ENCODE results near the gene CREBL2.

Gene CREBL2

DNA sequence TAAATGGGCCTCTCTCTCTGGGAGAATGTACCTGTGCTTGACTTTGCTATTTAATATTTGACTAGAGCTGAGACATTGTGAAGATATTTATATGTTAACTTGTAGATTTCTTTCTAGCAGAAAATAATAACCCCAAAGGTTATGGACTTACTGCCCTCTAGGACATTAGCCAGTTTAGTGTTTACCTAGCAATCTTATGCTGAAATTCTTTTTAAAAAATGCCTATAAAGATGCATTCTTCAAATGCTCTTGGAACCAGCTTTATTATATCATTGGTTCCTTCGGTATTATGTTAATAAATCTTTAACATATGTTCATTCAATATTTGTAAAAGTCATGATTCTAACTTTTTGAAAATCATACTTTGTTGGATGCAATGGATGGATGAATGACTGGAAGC lies 56.3 kb downstream of the CREBL2 start:
- TF ChIP-seq, protein P1, sequence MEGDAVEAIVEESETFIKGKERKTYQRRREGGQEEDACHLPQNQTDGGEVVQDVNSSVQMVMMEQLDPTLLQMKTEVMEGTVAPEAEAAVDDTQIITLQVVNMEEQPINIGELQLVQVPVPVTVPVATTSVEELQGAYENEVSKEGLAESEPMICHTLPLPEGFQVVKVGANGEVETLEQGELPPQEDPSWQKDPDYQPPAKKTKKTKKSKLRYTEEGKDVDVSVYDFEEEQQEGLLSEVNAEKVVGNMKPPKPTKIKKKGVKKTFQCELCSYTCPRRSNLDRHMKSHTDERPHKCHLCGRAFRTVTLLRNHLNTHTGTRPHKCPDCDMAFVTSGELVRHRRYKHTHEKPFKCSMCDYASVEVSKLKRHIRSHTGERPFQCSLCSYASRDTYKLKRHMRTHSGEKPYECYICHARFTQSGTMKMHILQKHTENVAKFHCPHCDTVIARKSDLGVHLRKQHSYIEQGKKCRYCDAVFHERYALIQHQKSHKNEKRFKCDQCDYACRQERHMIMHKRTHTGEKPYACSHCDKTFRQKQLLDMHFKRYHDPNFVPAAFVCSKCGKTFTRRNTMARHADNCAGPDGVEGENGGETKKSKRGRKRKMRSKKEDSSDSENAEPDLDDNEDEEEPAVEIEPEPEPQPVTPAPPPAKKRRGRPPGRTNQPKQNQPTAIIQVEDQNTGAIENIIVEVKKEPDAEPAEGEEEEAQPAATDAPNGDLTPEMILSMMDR (IDR thresholded peaks at IDR 0.05) = no peak
- no peak for DNase-seq (ENCODE audit: low spot score)
- Histone ChIP-seq H3K27ac (no peak overlapping the region), H3K4me3 (no peak overlapping the region)

DNA sequence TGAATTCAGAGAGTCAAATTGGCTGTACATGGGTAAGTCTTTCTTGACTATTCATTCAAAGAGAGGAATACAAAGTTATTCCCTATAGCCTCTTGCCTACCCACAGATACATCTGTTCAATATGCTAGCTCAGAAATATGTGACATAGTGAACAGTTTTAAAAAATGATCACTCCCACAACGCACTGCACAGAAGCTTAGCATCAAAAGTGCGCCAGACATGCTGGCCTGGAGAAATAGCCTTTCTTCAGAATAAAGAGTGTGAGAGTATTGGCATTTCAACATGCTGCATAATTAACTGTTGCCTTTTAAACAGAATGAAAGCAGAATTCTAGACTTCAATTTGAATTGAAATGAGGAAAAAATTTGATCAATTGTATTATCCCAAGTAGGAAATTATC lies 57.3 kb downstream of the CREBL2 start:
- no peak for DNase-seq (ENCODE audit: low spot score)
- TF ChIP-seq, protein P1 (IDR thresholded peaks at IDR 0.05) = no peak
- no peak overlapping the region for H3K27ac ChIP-seq
- no peak overlapping the region for H3K4me3 ChIP-seq

DNA sequence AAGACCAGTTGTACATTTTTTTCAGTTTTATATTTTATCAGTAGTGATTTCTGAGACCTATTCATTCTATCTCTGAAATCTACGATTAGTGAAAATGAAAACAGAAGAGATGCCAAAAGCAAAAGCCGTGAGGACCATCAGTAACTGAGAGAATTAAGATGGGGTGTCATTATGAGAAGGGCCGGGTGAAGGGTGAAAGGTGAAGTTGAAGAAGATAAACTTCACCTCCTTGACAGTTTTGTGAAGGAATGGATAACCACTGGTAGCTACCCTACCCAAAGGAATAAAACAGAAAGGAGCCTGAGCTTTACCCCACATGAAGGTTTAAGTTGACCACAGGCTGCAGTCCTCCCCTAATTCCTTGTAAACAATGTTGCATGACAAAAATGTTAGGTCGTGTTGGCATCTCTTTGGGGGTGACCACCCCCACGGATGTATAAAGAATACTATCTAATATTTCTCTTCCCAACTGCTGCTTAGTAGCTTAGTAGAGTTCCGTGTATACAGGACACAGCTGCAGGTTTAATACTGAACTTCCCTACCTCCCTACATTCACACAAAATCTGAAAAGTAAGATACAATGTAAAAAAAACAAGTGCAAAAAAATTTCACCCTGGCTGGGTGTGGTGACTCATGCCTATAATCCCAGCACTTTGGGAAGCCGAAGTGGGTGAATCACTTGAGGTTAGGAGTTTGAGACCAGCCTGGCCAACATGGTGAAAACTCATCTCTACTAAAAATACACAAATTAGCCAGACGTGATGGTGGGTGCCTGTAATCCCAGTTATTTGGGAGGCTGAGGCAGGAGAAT lies 60.4 kb downstream of the CREBL2 start:
- Histone ChIP-seq H3K27ac (no peak overlapping the region), H3K4me3 (no peak overlapping the region)
- DNase-seq (ENCODE audit: low spot score) = no peak
- TF ChIP-seq, protein P1 (IDR thresholded peaks at IDR 0.05) = no peak

DNA sequence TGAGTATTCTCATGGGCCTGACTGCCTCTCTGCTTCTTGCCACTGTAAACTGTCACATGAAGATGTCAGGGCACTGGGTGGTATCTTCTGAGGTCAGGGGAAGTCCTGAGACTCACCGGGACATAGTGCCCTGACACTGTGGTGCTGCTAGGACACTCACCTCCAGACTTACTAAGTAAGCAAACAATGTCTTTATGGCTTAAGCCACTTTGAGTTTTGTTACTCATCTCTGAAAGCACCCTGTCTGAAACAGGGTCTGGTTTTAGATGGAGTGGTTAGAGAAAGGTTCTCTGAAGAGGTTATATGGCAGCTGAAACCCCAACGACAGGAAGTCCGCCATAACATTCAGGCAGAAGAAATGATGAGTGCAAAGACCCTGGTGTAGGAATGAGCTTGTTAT lies 61.6 kb downstream of the CREBL2 start:
- H3K4me3 ChIP-seq = no peak overlapping the region
- no peak for DNase-seq (ENCODE audit: low spot score)
- H3K27ac ChIP-seq = no peak overlapping the region
- TF ChIP-seq, protein P1 (IDR thresholded peaks at IDR 0.05) = no peak

DNA sequence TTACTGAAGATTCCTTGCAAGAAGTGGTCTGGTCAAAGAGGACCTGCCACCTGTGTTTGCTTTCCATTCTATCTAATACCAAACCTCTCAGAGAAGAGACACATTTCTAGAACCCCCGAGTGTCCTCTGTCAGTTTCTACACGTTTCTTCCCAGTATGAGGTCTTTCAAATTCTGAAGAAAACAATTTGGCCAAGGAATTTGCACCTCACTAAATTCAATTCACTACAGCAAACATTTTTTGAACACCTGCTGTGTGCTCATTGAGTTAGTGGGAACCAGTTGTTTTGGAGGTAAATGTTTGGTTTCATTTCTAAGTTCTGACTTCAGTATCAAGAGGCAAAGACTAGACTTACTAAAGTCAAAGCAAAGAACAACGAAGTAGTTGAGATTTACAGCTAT lies 64.9 kb downstream of the CREBL2 start:
- Histone ChIP-seq H3K4me3 (no peak overlapping the region), H3K27ac (no peak overlapping the region)
- no peak for DNase-seq (ENCODE audit: low spot score)
- TF ChIP-seq, protein P1 (IDR thresholded peaks at IDR 0.05) = no peak

DNA sequence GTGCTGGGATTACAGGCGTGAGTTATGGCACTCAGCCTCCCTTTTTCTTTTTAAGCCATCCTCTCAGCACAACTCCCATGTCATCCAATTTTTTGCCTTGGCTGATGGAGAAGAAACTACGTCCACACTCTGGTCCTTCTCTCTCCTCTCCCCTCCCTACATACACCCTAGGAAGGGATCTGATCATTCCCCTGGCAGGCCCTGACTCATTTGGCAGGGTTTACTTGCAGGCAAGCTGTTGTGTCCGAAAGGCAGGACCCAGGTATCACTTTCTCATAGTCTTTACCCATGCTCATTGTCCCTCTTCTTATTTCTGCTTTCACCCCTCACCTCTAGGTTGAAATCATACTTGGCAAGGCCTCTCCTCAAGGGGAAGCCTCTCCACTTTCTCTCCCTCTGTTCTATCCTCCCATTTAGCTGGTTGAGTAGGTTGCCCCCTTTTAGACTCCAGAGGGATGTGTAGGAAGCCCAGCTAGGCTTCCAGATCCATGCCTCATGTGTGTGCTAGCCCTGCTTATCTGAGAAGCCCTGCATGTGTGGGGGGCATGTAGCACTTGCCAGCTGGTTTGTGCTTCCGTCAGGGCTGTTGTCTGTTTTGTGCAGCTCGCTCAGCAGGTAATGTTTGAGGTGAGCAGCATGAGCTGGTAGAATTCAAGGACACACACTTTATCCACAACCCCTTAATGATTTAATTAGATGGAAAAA lies 69.5 kb downstream of the CREBL2 start:
- no peak overlapping the region for H3K27ac ChIP-seq
- TF ChIP-seq, protein P1 (IDR thresholded peaks at IDR 0.05) = no peak
- H3K4me3 ChIP-seq = no peak overlapping the region
- no peak for DNase-seq (ENCODE audit: low spot score)

DNA sequence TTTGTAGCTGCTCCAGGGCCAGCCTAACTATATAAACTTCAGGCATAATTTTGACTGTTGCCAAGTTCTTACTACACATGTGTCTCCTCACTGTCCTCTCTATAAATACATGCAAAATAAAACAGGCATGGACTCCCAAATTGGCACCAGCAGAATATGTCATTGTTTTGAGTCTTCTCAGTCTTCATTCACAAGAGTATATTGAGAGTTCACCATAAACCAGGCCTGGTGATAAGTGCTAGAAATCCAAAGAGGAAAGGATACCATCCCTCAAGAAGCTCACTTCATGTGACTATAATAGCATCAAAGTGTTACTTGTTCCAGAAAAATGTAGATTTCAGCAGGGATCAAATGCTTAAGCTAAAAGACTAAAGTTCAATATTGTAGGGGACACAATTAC lies 70.6 kb downstream of the CREBL2 start:
- Histone ChIP-seq H3K27ac (no peak overlapping the region), H3K4me3 (no peak overlapping the region)
- DNase-seq (ENCODE audit: low spot score) = no peak
- TF ChIP-seq, protein P1 (IDR thresholded peaks at IDR 0.05) = no peak

All from coronary artery (tissue), 2 donors.